ENCODE measurements around the gene IFT52. TPM values are rescaled to one million over a fixed set of nuclear protein-coding genes. Genes with fewer than 3 reads are reported as not detected.
"Not testable (repeated sequence)": the region's sequence is repeated elsewhere in the genome, so short reads cannot be mapped to it uniquely, and the experiment has no call there.

IFT52 gene
- total RNA-seq, 1 donor: 35.8 TPM

DNA sequence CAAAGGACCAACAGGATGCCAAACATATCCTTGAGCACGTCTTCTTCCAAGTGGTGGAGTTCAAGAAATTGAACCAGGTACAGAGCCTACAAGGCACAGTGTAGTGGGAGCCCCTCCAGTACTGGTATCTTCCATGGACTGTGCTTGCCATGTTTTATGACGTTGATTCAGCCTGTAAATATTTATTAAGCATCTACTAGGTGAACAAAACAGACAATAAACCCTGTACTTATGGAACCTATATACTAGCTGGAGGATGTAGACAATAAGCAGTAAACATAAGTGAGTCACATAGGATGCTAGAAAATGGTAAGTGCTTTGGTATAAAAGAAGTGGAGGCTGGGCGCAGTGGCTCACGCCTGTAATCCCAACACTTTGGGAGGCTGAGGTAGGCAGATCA, 51.8 kb downstream of the IFT52 start:
- TF ChIP-seq, protein P1, sequence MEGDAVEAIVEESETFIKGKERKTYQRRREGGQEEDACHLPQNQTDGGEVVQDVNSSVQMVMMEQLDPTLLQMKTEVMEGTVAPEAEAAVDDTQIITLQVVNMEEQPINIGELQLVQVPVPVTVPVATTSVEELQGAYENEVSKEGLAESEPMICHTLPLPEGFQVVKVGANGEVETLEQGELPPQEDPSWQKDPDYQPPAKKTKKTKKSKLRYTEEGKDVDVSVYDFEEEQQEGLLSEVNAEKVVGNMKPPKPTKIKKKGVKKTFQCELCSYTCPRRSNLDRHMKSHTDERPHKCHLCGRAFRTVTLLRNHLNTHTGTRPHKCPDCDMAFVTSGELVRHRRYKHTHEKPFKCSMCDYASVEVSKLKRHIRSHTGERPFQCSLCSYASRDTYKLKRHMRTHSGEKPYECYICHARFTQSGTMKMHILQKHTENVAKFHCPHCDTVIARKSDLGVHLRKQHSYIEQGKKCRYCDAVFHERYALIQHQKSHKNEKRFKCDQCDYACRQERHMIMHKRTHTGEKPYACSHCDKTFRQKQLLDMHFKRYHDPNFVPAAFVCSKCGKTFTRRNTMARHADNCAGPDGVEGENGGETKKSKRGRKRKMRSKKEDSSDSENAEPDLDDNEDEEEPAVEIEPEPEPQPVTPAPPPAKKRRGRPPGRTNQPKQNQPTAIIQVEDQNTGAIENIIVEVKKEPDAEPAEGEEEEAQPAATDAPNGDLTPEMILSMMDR (IDR thresholded peaks at IDR 0.05; ENCODE audit: insufficient read depth, low read depth, low read length): no peak
- no peak for DNase-seq (ENCODE audit: low read depth)
- no peak overlapping the region for H3K4me3 ChIP-seq (ENCODE audit: low read depth, low read length)

DNA sequence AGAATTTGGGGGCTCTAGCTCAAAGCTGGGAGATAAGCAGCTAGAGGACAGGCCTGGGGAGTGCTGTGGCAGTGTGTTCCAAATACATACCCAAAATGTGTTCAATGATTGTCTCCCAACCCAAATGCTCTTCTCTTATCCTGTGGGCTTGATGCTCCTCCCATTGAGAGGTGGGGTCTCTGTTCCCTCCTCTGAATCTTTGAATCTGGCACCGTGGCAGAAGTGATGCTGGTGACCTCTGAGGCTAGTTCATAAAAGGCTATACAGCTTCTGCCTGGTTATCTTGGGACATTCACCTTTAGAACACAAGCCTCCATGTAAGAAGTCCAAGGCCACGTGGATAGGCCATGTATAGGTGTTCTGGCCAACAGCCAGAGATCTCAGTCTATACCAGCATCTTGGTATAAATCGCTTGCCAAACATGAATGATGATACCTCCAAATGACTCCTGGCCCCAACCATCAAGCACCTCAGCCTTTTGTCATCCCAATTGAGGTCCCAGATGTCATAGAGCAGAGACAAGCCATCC, 60.3 kb downstream of the IFT52 start:
- DNase-seq (ENCODE audit: low read depth): no peak
- H3K4me3 ChIP-seq (ENCODE audit: low read depth, low read length): no peak overlapping the region
- TF ChIP-seq, protein P1 (IDR thresholded peaks at IDR 0.05; ENCODE audit: insufficient read depth, low read depth, low read length): no peak

DNA sequence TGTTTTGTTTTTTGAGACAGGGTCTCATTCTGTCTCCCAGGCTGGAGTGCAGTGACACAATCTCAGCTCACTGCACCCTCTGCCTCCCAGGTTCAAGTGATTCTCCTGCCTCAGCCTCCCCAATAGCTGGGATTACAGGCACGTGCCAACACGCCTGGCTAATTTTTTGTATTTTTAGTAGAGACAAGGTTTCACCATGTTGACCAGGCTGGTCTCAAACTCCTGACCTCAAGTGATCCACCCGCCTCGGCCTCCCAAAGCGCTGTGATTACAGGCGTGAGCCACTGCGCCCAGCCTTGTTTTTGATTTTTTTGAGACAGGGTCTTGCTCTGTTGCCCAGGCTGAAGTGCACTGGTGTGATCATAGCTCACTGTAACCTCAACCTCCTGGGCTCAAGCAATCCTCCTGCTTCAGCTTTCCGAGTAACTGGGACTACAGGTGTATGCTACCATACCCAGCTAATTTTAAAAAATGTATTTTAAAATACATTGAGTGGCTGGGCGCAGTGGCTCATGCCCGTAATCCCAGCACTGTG, 61.0 kb downstream of the IFT52 start:
- not testable (repeated sequence) for DNase-seq (ENCODE audit: low read depth)

DNA sequence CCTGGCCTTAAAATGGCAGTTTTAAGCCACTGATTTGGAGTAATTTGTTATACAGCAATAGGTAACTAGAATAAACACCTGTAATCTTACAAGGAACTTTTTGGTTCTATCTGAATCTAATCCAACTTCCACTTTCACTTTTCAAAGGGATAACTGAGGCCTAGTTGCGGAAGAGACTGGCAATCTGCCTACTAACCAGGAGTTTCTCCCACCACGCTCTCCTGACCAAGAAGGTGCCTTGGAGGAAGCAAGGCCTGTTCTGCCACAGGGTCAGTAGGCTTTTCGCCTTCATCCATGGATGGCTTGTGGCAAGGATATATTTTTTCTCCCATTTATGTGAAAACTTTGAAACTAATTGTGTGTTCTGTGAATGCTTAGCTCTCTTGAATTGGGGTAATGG, 63.2 kb downstream of the IFT52 start:
- no peak for DNase-seq (ENCODE audit: low read depth)

More for the DNA sequence above, 61.0 kb downstream of the IFT52 start:
- not testable (repeated sequence) for H3K4me3 ChIP-seq (ENCODE audit: low read depth, low read length)

DNA sequence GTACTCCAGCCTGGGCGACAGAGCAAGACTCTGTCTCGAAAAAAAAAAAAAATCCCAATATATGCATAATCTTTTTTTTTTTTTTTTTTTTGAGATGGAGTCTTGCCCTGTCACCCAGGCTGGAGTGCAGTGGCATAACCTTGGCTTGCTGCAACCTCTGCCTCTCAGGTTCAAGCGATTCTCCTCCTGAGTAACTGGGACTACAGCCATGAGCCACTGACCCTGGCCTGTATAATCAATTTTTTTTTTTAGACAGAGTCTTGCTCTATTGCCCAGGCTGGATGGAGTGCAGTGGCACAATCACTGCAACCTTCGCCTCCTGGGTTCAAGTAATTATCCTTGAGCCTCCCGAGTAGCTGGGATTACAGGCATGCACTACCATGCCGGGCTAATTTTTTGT, 64.4 kb downstream of the IFT52 start:
- DNase-seq (ENCODE audit: low read depth); H3K4me3 ChIP-seq (ENCODE audit: low read depth, low read length): not testable (repeated sequence)

More for the DNA sequence above, 63.2 kb downstream of the IFT52 start:
- TF ChIP-seq, protein P1 (IDR thresholded peaks at IDR 0.05; ENCODE audit: insufficient read depth, low read depth, low read length): no peak
- H3K4me3 ChIP-seq (ENCODE audit: low read depth, low read length): no peak overlapping the region

DNA sequence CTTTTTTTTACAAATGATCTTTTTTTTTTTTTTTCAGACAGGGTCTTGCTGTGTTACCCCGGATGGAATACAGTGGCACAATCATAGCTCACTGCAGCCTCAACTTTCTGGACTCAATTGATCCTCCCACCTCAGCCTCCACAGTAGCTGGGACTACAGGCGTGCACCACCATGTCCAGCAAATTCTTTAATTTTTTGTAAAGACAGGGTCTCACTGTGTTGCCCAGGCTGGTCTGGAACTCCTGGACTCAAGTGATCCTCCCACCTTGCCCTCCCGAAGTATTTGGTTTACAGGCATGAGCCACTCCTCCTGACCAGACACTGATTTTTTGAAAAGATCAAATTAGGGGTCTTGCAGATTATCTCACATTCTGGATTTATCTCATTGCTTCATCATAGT, 65.2 kb downstream of the IFT52 start:
- no peak for DNase-seq (ENCODE audit: low read depth)
- H3K4me3 ChIP-seq (ENCODE audit: low read depth, low read length): no peak overlapping the region
- TF ChIP-seq, protein P1 (IDR thresholded peaks at IDR 0.05; ENCODE audit: insufficient read depth, low read depth, low read length): no peak

DNA sequence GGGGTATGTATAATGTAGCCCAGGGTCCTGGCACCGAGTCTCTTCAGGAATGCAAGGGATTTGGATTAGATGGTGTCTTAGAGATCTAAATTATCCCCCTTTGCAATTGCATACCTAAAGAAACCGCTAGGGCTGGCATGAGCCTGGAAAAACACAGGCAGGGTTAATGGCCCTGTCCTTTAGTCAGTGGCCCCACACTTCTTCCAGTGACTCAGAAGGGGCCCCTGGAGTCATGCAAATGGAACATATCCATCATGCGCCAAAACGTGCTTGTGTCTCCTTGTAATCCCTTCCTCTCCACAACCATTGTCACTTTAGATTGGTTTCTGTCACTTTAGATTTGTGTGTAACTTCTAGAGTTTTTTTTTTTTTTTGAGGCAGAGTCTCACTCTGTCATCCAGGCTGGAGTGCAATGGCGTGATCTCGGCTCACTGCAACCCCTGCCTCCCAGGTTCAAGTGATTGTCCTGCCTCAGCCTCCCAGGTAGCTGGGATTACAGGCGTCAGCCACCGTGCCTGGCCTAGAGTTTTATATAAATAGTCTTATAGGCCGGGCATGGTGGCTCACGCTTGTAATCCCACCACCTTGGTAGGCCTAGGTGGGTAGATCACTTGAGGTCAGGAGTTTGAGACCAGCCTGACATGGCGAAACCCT, 67.5 kb downstream of the IFT52 start:
- no peak for DNase-seq (ENCODE audit: low read depth)
- TF ChIP-seq, protein P1 (IDR thresholded peaks at IDR 0.05; ENCODE audit: insufficient read depth, low read depth, low read length): no peak

More for the DNA sequence above, 67.5 kb downstream of the IFT52 start:
- H3K4me3 ChIP-seq (ENCODE audit: low read depth, low read length): peak overlapping the region; percentile 90
